Measurements from ENCODE around the gene RIN2. TPM values are rescaled to one million over a fixed set of nuclear protein-coding genes. Genes with fewer than 3 reads are reported as not detected.

RIN2 gene
- total and polyA plus RNA-seq, 2 of the 4 experiments (the other 2 are of a cell fraction) = 16.1 to 72.2 TPM

DNA sequence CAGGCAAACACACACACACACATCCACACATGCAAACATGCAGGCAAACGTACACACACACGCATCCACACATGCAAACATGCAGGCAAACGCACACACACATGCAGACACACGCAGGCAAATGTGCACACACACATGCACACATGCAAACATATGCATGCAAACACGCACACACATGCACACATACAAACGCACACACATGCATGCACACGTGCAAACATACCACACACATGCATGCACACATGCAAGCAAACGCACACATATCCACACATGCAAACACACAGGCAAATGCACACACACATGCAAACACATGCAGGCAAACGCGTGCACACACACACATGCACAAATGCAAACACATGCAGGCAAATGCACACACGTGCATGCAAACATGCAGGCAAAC, 46.9 kb upstream of the RIN2 start:
- Histone ChIP-seq H3K9me1 (ENCODE audit: insufficient read depth, low read length) (peaks cover 6% of the 10 kb centered on the region), H3K56ac (ENCODE audit: extremely low read depth, insufficient read depth, low read length) (no peak overlapping the region), H4K8ac (ENCODE audit: low read depth in 2 of 2, low read length in 2 of 2) (no peak overlapping the region), H2AFZ (replicated peaks; ENCODE audit: low read length, poor library complexity) (no peak overlapping the region), H3K27me3 (ENCODE audit: control insufficient read depth, insufficient read depth, low read length) (peaks cover 24% of the 10 kb centered on the region), H3K4ac (ENCODE audit: low read depth, low read length) (no peak overlapping the region), H3K14ac (replicated peaks; ENCODE audit: low read depth, low read length) (no peak overlapping the region), H2BK120ac (ENCODE audit: low read depth, low read length) (no peak overlapping the region), H4K20me1 (ENCODE audit: insufficient read depth, low read length) (no peaks in the 10 kb centered on the region), H3K4me1 (ENCODE audit: control insufficient read depth, insufficient read depth, low read length) (peaks cover 14% of the 10 kb centered on the region; the same call in 1 of the 2 replicates), H3K4me2 (ENCODE audit: low read depth, low read length) (no peak overlapping the region; the same call in 1 of the 2 replicates), H3K18ac (ENCODE audit: low read depth, low read length) (no peak overlapping the region), H2AK9ac (replicated peaks; ENCODE audit: low read depth, low read length, poor library complexity) (no peak overlapping the region), H4K5ac (ENCODE audit: low read depth, low read length) (no peak overlapping the region), H3K4me3 (ENCODE audit: insufficient read depth, low read depth, low read length) (no peak overlapping the region), H3K36me3 (ENCODE audit: control insufficient read depth, insufficient read depth, low read length) (no peaks in the 10 kb centered on the region), H3K79me1 (ENCODE audit: low read depth in 1 of 2, low read length in 2 of 2) (no peaks in the 10 kb centered on the region), H2BK15ac (ENCODE audit: low read depth, low read length) (no peak overlapping the region), H3K23ac (ENCODE audit: low read depth, low read length) (no peak overlapping the region), H2BK20ac (ENCODE audit: low read depth, low read length) (no peak overlapping the region), H3K9me3 (ENCODE audit: control insufficient read depth, insufficient read depth, low read length) (peaks cover 4% of the 10 kb centered on the region), H2AK5ac (ENCODE audit: low read depth, low read length) (no peak overlapping the region), H3K9ac (ENCODE audit: low read depth, low read length) (no peak overlapping the region), H3K27ac (ENCODE audit: insufficient read depth, low read length) (no peak overlapping the region), H2BK5ac (ENCODE audit: low read depth, low read length, poor library complexity, severe bottlenecking) (no peak overlapping the region), H4K91ac (ENCODE audit: insufficient read depth, low read depth, low read length) (no peak overlapping the region)
- intact Hi-C loops (cut with micrococcal nuclease) = no loop called here
- TF ChIP-seq CTCF (conservative IDR thresholded peaks at IDR 0.05; ENCODE audit: low read depth, low read length) (no peak), POLR2A (IDR thresholded peaks at IDR 0.05; ENCODE audit: low read depth, low read length) (no peak), BHLHE40 (IDR thresholded peaks at IDR 0.05; ENCODE audit: low read depth, low read length) (no peak), FOS (IDR thresholded peaks at IDR 0.05; ENCODE audit: low read depth, low read length) (no peak), RCOR1 (IDR thresholded peaks at IDR 0.05; ENCODE audit: insufficient replicate concordance, low read length) (no peak), MXI1 (IDR thresholded peaks at IDR 0.05; ENCODE audit: borderline replicate concordance, low read depth, low read length) (no peak)
- TF ChIP-seq, protein P1, sequence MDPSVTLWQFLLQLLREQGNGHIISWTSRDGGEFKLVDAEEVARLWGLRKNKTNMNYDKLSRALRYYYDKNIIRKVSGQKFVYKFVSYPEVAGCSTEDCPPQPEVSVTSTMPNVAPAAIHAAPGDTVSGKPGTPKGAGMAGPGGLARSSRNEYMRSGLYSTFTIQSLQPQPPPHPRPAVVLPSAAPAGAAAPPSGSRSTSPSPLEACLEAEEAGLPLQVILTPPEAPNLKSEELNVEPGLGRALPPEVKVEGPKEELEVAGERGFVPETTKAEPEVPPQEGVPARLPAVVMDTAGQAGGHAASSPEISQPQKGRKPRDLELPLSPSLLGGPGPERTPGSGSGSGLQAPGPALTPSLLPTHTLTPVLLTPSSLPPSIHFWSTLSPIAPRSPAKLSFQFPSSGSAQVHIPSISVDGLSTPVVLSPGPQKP (IDR thresholded peaks at IDR 0.05; ENCODE audit: borderline replicate concordance, low read depth, low read length) = no peak
- TF ChIP-seq, protein P2, sequence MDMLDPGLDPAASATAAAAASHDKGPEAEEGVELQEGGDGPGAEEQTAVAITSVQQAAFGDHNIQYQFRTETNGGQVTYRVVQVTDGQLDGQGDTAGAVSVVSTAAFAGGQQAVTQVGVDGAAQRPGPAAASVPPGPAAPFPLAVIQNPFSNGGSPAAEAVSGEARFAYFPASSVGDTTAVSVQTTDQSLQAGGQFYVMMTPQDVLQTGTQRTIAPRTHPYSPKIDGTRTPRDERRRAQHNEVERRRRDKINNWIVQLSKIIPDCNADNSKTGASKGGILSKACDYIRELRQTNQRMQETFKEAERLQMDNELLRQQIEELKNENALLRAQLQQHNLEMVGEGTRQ (IDR thresholded peaks at IDR 0.05; ENCODE audit: low read depth, low read length) = no peak
- no peak for ATAC-seq (ENCODE audit: low read depth)
- 78% methylated on average over 8 of the region's 11 CpGs; no CpG with 5 or more reads in 1 of the 2 experiments for WGBS, 2 experiments (ENCODE audit: extremely low coverage in 2 of 2, insufficient read length in 1 of 2)
- BruUV-seq (replicated peaks) = no TSS peak
- in situ Hi-C loops (cut with MboI; ENCODE audit: low sequenced_read_pairs) = no loop called here
- POLR2A ChIA-PET (ENCODE audit: unreplicated experiment) = no interaction called here
- dilution Hi-C loops (cut with HindIII; ENCODE audit: low sequenced_read_pairs, unreplicated experiment) = no loop called here
- DNase-seq = no peak
- CTCF ChIA-PET = no interaction called here

Data from IMR-90 (cell line).